ENCODE results near the gene ANAPC15.

GRCh38 chr11:72157131-72157530 is 44.6 kb upstream of the ANAPC15 start:
- TF ChIP-seq, protein P1, sequence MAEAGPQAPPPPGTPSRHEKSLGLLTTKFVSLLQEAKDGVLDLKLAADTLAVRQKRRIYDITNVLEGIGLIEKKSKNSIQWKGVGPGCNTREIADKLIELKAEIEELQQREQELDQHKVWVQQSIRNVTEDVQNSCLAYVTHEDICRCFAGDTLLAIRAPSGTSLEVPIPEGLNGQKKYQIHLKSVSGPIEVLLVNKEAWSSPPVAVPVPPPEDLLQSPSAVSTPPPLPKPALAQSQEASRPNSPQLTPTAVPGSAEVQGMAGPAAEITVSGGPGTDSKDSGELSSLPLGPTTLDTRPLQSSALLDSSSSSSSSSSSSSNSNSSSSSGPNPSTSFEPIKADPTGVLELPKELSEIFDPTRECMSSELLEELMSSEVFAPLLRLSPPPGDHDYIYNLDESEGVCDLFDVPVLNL (CRISPR knock-in tag; IDR thresholded peaks at IDR 0.05; ENCODE audit: borderline replicate concordance, low read depth): no peak
- TF ChIP-seq SMAD3 (CRISPR knock-in tag; IDR thresholded peaks at IDR 0.05; ENCODE audit: borderline replicate concordance): no peak
- no peak for TF ChIP-seq USF1 (CRISPR knock-in tag; IDR thresholded peaks at IDR 0.05)
- TF ChIP-seq, protein P2, sequence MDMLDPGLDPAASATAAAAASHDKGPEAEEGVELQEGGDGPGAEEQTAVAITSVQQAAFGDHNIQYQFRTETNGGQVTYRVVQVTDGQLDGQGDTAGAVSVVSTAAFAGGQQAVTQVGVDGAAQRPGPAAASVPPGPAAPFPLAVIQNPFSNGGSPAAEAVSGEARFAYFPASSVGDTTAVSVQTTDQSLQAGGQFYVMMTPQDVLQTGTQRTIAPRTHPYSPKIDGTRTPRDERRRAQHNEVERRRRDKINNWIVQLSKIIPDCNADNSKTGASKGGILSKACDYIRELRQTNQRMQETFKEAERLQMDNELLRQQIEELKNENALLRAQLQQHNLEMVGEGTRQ (CRISPR knock-in tag; IDR thresholded peaks at IDR 0.05): no peak
- no peak for TF ChIP-seq CTCF (IDR thresholded peaks at IDR 0.05)
- TF ChIP-seq, protein P3, sequence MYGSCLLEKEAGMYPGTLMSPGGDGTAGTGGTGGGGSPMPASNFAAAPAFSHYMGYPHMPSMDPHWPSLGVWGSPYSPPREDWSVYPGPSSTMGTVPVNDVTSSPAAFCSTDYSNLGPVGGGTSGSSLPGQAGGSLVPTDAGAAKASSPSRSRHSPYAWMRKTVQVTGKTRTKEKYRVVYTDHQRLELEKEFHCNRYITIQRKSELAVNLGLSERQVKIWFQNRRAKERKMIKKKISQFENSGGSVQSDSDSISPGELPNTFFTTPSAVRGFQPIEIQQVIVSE (CRISPR knock-in tag; IDR thresholded peaks at IDR 0.05; ENCODE audit: borderline replicate concordance): no peak
- no peak for TF ChIP-seq ZBTB21 (CRISPR knock-in tag; IDR thresholded peaks at IDR 0.05; ENCODE audit: borderline replicate concordance)
- TF ChIP-seq TP53 (CRISPR knock-in tag; IDR thresholded peaks at IDR 0.05): no peak
- no peak for TF ChIP-seq JUN (CRISPR knock-in tag; IDR thresholded peaks at IDR 0.05)
- no peak for TF ChIP-seq FOXK1 (CRISPR knock-in tag; IDR thresholded peaks at IDR 0.05)
- TF ChIP-seq, protein P4, sequence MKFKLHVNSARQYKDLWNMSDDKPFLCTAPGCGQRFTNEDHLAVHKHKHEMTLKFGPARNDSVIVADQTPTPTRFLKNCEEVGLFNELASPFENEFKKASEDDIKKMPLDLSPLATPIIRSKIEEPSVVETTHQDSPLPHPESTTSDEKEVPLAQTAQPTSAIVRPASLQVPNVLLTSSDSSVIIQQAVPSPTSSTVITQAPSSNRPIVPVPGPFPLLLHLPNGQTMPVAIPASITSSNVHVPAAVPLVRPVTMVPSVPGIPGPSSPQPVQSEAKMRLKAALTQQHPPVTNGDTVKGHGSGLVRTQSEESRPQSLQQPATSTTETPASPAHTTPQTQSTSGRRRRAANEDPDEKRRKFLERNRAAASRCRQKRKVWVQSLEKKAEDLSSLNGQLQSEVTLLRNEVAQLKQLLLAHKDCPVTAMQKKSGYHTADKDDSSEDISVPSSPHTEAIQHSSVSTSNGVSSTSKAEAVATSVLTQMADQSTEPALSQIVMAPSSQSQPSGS (CRISPR knock-in tag; IDR thresholded peaks at IDR 0.05; ENCODE audit: borderline replicate concordance, low read depth): no peak
- no peak for TF ChIP-seq ELF4 (CRISPR knock-in tag; IDR thresholded peaks at IDR 0.05; ENCODE audit: low read depth)

Measured in WTC11 (cell line).